MM.1S (cell line): ENCODE data around the gene OVOL2.

Experiments used
- CTCF ChIP-seq: fragments of 300-600 bp; sonication (generic); IDR thresholded peaks from 2 replicates; pipeline ENCODE4 v1.5.1; 2016; ENCODE audit warnings: antibody characterized with exemption, low read length, mixed read lengths
- EZH2 ChIP-seq: fragments of 300-600 bp; sonication (generic); optimal IDR thresholded peaks from 2 replicates; pipeline ENCODE3; 2017; ENCODE audit warnings: low read depth, mild to moderate bottlenecking, antibody characterized with exemption, low read length, mixed read lengths
- EZH2phosphoT487 ChIP-seq: fragments of 300-600 bp; sonication (generic); IDR thresholded peaks from 2 replicates; pipeline ENCODE4 v1.6.1; 2018; ENCODE audit warnings: antibody characterized with exemption, low read length

- no peak for TF ChIP-seq CTCF
- no peak for TF ChIP-seq EZH2phosphoT487
- no peak for TF ChIP-seq EZH2
These were observed 2.5 kb downstream of the OVOL2 start for GRCh38 chr20:18055261-18055660.
